IPS-20b (cell line): Measurements from ENCODE around the gene MOK.
"Not testable (repeated sequence)": the region's sequence is repeated elsewhere in the genome, so short reads cannot be mapped to it uniquely, and the experiment has no call there.

Source experiments
- H3K27ac ChIP-seq: one replicate; pipeline ENCODE4 v1.5.1; 2013; ENCODE audit warnings: low read length
- H3K27me3 ChIP-seq: 2 replicates; pipeline ENCODE4 v1.6.1; 2013; ENCODE audit warnings: mild to moderate bottlenecking, low read length, inconsistent platforms; ENCODE audit not compliant: insufficient read depth
- H3K36me3 ChIP-seq: 2 replicates; pipeline ENCODE4 v1.6.1; 2013; ENCODE audit warnings: low read depth, mild to moderate bottlenecking, inconsistent platforms, low read length, moderate library complexity; ENCODE audit not compliant: insufficient read depth
- H3K4me1 ChIP-seq: 2 replicates; pipeline ENCODE4 v1.6.1; 2013; ENCODE audit warnings: mild to moderate bottlenecking, control low read depth, inconsistent platforms, low read length, moderate library complexity; ENCODE audit not compliant: insufficient read depth
- H3K4me3 ChIP-seq: 2 replicates; pipeline ENCODE4 v1.5.1; 2013; ENCODE audit warnings: mild to moderate bottlenecking, low read length, inconsistent platforms
- H3K9ac ChIP-seq: 2 replicates; pipeline ENCODE4 v1.6.1; 2013; ENCODE audit warnings: low read depth, mild to moderate bottlenecking, inconsistent platforms, low read length, moderate library complexity
- H3K9me3 ChIP-seq: 2 replicates; pipeline ENCODE4 v1.6.1; 2013; ENCODE audit warnings: mild to moderate bottlenecking, low read depth, low read length, inconsistent platforms; ENCODE audit not compliant: insufficient read depth

The MOK gene

DNA sequence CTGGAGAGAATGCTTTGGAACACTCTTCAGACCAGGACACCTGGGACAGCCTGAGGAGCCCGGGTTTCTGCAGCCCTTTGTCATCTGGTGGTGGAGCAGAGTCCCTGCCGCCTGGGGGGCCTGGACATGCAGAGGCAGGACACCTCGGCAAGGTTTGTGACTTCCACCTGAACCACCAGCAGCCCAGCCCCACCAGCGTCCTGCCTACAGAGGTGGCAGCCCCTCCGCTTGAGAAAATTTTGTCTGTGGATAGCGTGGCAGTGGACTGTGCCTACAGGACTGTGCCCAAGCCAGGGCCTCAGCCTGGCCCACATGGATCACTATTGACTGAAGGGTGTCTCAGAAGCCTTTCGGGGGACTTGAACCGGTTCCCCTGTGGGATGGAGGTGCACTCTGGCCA, 36.6 kb upstream of the MOK start:
- Histone ChIP-seq H3K36me3 (peaks cover 47% of the 10 kb centered on the region), H3K9me3 (no peaks in the 10 kb centered on the region), H3K9ac (no peak overlapping the region), H3K27ac (no peak overlapping the region), H3K27me3 (no peaks in the 10 kb centered on the region), H3K4me3 (no peak overlapping the region), H3K4me1 (no peaks in the 10 kb centered on the region)

DNA sequence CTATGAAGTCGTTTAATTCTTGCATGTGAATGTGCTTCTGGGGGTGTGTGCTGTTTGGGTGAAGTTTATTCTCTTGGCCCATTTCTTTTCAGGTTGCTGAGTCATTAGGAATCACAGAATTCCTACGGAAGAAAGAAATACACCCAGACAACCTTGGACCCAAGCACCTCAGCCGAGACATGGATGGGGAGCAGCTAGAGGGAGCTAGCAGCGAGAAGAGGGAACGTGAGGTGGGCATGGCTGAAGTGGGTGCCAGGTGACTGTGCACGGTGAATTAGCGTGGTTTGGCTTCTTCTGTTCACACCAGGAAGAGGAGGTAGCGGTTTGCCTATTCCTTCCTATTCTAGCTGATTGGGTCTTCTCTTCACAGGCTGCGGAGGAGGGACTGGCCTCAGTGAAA, 33.8 kb upstream of the MOK start:
- no peaks in the 10 kb centered on the region for H3K9me3 ChIP-seq
- peaks cover 42% of the 10 kb centered on the region for H3K36me3 ChIP-seq
- no peaks in the 10 kb centered on the region for H3K4me1 ChIP-seq
- H3K9ac ChIP-seq: no peak overlapping the region
- H3K27me3 ChIP-seq: no peaks in the 10 kb centered on the region
- peak overlapping the region; percentile 1 for H3K27ac ChIP-seq
- H3K4me3 ChIP-seq: no peak overlapping the region

DNA sequence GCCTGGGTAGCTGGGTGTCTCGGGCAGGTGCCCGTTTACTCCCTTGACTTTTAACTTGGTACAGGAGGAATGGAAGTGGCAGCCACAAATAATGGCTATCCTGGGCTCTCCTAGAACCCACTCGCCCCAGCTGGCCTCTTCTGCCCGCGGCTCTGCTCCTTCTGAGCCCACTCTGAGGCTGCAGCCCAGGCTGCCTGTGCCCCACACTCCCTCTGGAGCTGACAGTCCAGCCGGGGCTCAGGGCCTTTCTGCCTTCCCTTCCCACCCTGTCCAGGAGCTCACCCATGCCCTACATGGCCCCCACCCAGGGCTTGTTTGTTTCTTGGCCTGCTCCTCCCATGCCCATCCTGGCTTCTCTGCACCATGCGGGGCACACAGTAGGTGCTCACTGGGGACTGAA, 30.2 kb upstream of the MOK start:
- H3K4me1 ChIP-seq: no peaks in the 10 kb centered on the region
- H3K9ac ChIP-seq: no peak overlapping the region
- H3K4me3 ChIP-seq: no peak overlapping the region
- H3K27ac ChIP-seq: no peak overlapping the region
- no peaks in the 10 kb centered on the region for H3K27me3 ChIP-seq
- no peaks in the 10 kb centered on the region for H3K9me3 ChIP-seq
- peaks cover 29% of the 10 kb centered on the region for H3K36me3 ChIP-seq

DNA sequence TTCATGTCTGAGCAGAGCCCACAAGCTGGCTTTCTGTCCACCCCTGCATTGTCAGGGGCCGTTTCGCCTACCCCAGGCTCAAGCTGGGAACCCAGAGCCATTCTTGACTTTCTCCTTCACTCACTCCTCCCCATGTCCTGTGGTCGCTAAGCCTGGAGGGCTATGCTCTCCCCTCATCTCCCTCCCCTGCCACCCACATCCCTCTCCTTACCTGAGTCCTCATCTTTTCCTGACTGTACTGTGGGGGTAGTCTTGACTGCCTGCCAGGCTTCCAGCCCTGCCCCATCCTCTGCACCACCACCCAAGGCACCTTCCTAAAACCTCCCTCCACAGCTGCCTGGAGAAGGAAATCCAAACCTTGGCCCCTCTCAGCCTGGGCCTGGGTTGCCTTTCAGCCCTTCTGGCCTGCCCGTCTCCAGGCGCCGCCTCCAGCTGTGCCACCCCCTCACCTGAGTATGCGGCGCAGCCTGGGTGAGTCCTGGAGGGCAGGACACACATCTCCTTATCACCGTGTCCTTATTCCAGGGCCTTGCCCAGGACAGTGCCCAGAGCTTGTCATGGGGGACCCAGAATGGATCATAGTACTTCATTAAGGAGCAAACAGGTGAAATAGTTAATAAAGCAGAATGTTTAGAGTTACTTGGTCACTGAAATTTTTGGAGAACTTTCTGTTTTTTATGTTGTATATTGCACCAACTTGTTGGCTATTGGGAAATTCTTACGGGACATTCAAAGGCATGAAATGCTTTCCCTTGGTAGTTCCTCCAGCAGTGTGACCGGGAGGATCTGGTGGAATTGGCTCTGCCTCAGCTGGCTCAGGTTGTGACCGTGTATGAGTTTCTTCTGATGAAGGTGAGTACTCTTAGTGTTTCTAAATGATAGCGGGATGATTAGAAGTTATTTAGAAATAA, 29.1 kb upstream of the MOK start:
- Histone ChIP-seq H3K4me1 (no peaks in the 10 kb centered on the region), H3K9me3 (no peaks in the 10 kb centered on the region), H3K9ac (no peak overlapping the region), H3K27me3 (no peaks in the 10 kb centered on the region), H3K27ac (no peak overlapping the region), H3K4me3 (no peak overlapping the region), H3K36me3 (peaks cover 28% of the 10 kb centered on the region)

DNA sequence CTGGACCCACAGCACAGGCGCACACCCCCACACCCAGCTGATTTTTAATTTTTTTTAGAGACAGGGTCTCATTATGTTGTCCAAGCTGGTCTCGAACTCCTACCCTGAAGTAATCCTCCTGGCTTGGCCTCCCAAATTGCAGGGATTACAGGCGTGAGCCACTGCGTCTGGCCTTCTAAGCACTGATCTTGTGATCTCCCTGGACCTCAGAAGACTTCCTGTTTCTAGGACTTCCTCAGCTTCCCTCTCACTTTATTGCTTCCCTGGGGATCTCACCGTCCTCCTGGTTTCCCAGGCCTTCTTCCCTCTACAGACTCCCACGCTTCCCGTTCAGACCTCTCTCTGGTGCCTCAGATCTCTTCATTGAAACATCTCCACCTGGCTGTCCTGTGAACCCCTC, 28.4 kb upstream of the MOK start:
- no peaks in the 10 kb centered on the region for H3K9me3 ChIP-seq
- no peak overlapping the region for H3K4me3 ChIP-seq
- H3K27me3 ChIP-seq: no peaks in the 10 kb centered on the region
- H3K4me1 ChIP-seq: no peaks in the 10 kb centered on the region
- no peak overlapping the region for H3K27ac ChIP-seq
- no peak overlapping the region for H3K9ac ChIP-seq
- peaks cover 22% of the 10 kb centered on the region for H3K36me3 ChIP-seq

DNA sequence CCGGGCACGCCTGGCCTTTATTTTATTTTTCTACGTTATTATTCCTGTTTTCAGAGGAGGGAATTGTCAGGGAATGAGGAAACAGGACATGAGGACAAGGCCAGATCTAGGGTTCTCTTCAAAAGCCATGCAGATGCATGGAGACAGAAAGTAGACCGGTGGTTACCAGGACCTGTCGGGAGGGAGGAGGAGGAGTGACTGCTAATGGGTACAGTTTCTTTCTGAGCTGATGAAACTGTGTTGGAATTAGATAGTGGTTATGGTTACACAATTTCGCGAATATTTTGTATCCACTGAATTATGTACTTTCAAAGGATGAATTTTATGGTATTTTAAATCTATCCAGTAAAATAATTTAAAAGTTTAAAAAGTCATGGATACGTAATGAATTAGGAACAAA, 25.8 kb upstream of the MOK start:
- Histone ChIP-seq H3K9ac (no peak overlapping the region), H3K9me3 (no peaks in the 10 kb centered on the region), H3K36me3 (peaks cover 16% of the 10 kb centered on the region), H3K27ac (no peak overlapping the region), H3K4me3 (no peak overlapping the region), H3K27me3 (no peaks in the 10 kb centered on the region), H3K4me1 (no peaks in the 10 kb centered on the region)

DNA sequence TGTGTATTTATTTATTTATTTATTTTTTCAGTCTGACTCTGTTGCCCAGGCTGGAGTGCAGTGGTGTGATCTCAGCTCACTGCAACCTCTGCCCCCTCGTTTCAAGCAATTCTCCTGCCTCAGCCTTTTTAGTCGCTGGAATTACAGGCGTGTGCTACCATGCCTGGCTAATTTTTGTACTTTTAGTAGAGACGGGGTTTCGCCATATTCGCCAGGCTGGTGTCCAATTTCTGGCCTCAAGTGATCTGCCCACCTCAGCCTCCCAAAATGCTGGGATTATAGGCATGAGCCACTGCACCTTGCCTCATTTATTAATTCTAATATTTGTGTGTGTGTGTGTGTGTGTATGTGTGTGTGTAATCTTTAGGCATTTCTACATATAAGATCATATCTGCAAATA, 24.4 kb upstream of the MOK start:
- H3K4me1 ChIP-seq, H3K9ac ChIP-seq, H3K9me3 ChIP-seq, H3K27me3 ChIP-seq, H3K27ac ChIP-seq, H3K4me3 ChIP-seq: not testable (repeated sequence)
- H3K36me3 ChIP-seq: 0 out of 2 replicates have a peak, but pooled peaks cover 13% of the 10 kb centered on the region

DNA sequence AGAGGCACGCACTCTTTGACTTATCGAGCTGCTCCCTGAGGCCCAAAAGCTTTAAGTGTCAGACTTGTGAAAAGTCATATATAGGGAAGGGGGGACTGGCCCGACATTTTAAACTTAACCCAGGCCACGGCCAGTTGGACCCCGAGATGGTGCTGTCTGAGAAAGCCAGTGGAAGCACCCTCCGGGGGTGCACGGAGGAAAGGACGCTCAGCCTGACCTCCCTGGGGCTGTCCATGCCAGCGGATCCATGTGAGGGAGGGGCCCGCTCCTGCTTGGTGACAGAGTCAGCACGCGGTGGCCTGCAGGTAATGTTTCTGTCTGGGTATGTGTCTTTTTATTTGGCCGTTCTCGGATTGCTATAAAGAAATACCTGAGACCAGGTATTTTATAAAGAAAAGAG, 21.6 kb upstream of the MOK start:
- Histone ChIP-seq H3K9me3 (no peaks in the 10 kb centered on the region), H3K27ac (no peak overlapping the region), H3K4me1 (no peaks in the 10 kb centered on the region), H3K4me3 (no peak overlapping the region), H3K9ac (no peak overlapping the region), H3K36me3 (0 out of 2 replicates have a peak, but pooled peaks cover 9% of the 10 kb centered on the region), H3K27me3 (no peaks in the 10 kb centered on the region)

DNA sequence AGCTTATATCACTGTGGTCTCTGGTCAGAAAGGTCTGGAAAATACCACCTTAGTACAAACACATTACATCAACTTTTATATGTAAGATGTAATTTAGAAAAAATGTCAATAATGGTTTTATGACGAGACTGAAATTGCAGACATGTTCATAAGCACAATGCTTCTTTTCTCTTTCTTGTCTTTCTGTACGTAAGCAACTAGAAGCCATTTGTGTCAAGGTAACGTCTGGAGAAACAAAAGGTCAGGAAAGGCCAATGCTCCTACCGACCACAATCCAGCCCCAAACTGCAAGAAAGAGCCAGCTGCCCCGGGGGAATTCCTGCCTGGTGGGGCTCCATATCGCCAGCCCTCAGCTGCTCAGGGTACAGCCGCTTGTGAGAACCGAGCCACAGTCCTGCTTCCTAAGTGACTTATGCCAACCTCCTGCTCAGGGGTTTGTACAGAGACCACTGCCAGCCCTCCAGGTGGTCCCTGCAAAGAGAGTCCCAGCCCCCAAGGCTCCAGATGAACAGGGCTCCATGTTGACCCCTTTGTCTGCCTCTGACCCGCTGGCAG, 20.9 kb upstream of the MOK start:
- Histone ChIP-seq H3K9me3 (no peaks in the 10 kb centered on the region), H3K4me1 (no peaks in the 10 kb centered on the region), H3K27me3 (no peaks in the 10 kb centered on the region), H3K36me3 (0 out of 2 replicates have a peak, but pooled peaks cover 7% of the 10 kb centered on the region), H3K9ac (no peak overlapping the region), H3K27ac (no peak overlapping the region), H3K4me3 (no peak overlapping the region)

DNA sequence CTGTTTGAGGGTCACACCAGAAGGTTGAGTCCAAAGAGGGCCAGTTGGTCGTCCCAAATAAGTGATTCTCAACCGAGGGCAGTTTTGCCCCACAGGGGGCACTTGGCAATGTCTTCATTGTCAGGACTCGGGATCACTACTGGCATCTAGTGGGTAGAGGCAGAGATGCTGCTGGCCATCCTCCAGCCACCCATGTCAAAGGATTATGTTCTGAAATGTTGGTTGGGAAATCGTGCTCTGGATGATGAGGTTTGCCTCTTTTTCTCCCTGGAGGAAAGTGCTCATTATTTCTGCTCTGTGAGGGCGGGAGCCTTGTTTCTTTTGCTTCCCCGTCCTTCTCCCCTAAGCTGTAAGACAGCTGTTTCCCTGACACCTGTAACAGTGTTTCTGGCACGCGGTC, 18.1 kb upstream of the MOK start:
- H3K9ac ChIP-seq: no peak overlapping the region
- no peak overlapping the region for H3K27ac ChIP-seq

DNA sequence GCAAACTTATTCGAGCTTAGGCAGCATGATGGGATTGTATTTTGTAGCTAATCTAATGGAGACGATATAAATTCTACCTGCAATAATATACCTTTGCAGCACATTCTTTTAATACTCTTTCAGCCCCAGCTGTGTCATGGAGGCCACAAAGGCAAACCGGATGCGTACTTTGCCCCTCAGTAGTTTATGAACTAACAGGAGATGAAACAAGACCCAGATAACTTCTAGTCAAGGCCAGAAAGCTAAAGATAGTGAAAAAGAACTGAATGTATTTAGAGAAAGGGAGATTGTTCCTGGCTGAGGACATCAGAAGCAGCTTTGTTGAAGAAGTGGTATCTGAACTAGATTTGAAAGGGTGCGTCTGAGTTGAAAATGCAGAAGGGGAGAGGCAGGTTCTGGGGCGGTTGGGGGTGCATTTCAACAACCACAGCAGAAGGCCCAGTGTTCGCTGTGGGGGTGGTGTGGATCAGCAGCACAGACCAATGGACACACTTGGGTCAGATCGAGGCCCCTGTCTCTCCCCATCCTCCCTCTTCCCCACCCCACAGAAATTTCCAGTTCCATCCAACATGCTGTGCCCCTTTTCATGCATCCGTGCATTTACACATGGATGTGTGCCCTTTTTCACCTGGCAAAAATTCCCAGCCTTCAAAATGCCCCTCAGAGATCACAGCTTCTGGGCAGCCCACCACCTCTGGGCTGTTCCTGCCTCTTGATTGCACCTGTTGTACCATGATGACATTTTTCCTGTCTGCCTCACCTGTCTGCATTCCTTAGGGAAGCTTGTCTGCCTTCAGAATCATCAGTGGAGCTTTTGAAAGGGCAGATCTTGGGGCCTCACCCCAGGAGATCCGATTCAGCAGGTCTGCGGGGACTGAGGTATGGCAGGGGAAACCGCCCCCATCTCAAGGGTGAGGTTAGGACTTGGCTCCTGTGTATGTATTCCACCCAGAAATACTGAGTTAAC, 16.8 kb upstream of the MOK start:
- no peaks in the 10 kb centered on the region; the same call in 1 of the 2 replicates for H3K27me3 ChIP-seq
- H3K4me1 ChIP-seq: peaks cover 3% of the 10 kb centered on the region; the same call in 1 of the 2 replicates
- H3K36me3 ChIP-seq: 0 out of 2 replicates have a peak, but pooled peaks cover 7% of the 10 kb centered on the region
- no peak overlapping the region for H3K27ac ChIP-seq
- no peaks in the 10 kb centered on the region for H3K9me3 ChIP-seq
- no peak overlapping the region for H3K4me3 ChIP-seq
- H3K9ac ChIP-seq: no peak overlapping the region

More for the DNA sequence above, 18.1 kb upstream of the MOK start:
- 0 out of 2 replicates have a peak, but pooled peaks cover 7% of the 10 kb centered on the region for H3K36me3 ChIP-seq
- H3K4me3 ChIP-seq: no peak overlapping the region
- H3K9me3 ChIP-seq: no peaks in the 10 kb centered on the region
- H3K4me1 ChIP-seq: peaks cover 3% of the 10 kb centered on the region; the same call in 1 of the 2 replicates
- H3K27me3 ChIP-seq: no peaks in the 10 kb centered on the region; the same call in 1 of the 2 replicates
